Astrocyte of the spinal cord (primary cell): Measurements from ENCODE around the gene SLC25A31.
A peak's percentile ranks its signal among the peaks of the same experiment; 100 is the strongest.

Experiments used
- DNase-seq: peaks from one replicate; pipeline ENCODE4 v3.0.0; 2011; ENCODE audit warnings: low read depth, low spot score
- H3K4me3 ChIP-seq: 2 replicates; pipeline ENCODE4 v1.5.1; 2011; ENCODE audit warnings: low read depth, mild to moderate bottlenecking, low read length, moderate library complexity
- CTCF ChIP-seq: IDR thresholded peaks from 2 replicates; pipeline ENCODE4 v1.5.1; 2012; ENCODE audit warnings: low read depth, mild to moderate bottlenecking, low read length, inconsistent platforms
- in situ Hi-C: cut with HindIII; loops from 2 replicates; pipeline ENCODE4 v1.10.0; 2017; ENCODE audit warnings: low sequenced_read_pairs

Gene SLC25A31

DNA sequence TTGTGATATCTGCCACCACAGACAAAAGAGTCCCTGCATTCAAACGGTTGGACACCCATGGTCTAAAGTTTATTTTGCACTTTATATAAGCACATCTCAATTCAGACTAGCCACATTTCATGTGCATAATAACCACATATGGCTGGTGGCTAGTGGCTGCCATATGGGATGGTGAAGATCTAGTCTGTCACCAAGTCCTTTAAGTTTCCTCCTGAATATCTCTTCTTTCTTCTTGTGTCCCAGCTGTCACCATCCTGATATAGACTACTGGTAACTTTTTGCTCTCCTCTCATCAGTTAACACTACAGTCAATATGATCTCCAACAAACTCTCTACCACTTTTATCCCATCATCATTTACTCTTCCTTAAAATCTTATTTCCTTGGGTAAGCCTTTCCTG, 61.2 kb downstream of the SLC25A31 start:
- no peak overlapping the region for H3K4me3 ChIP-seq
- DNase-seq, result no peak
- in situ Hi-C loops, result no loop called here
- no peak for TF ChIP-seq CTCF

DNA sequence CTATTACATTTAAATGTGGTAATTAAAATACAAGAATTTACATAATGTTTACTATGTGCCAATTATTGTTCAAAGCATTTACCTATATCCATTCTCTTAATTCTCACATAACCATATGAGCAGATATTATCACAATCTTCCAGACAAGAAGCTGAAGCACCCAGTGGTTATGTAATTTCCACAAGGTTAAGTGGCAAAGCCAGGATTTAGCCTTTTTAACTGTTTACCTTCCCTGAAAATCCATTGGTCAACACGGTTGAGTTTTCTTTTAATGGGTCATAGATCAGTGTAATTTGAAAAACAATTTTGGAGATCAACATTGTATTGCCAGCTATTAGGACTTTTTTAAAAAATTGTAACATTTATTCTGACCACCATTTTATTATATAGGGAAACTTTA, 63.3 kb downstream of the SLC25A31 start:
- no peak overlapping the region for H3K4me3 ChIP-seq
- DNase-seq, result no peak
- TF ChIP-seq CTCF, result no peak
- in situ Hi-C loops, result no loop called here

DNA sequence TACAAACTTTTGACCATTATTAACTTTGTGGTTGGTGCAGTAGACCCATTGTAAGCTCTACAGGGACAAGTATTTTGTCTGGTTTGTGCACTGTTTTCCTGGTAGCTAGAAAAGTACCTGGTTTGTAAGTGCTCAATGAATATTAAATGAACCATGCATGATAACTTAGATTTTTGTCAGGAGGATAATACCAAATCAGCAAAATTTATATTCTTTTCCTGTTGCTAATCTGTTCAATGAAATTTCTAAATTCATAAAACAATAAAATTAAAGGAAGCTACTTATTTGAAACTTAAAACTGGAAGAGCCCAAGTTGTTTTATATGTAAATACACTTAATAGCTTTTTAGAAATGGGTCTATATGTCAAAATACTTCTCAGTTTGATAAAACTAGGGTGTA, 69.5 kb downstream of the SLC25A31 start:
- no peak for TF ChIP-seq CTCF
- DNase-seq, result no peak
- in situ Hi-C loops, result no loop called here
- H3K4me3 ChIP-seq, result no peak overlapping the region

DNA sequence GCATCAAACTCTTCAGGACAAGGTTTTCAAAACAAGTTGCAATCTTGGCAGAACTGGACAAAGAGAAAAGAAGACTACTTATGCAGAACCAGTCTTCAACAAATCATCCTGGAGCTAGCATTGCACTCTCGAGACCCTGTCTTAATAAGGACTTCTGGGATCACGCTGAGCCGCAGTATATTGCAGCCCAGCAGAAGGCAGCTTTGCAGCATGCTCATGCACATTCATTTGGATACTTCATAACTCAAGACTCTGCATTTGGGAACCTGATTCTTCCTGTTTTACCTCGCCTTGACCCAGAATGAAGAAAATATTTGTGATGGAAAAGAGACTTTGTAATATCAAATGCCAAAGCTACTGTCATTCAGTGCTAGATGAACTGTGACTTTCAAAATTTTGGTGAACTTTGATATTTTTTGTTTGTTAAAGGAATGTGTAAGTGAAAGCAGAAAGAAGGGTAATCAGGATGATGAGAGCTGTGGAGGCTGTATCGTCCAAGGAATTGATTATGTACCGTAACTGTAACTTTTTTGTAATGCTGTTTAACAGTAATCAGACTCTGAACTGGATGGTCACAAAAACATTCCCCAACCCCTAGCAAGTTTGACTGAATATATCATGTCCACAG, 79.1 kb downstream of the SLC25A31 start:
- in situ Hi-C loops, result no loop called here
- peak; percentile 17 for DNase-seq
- peak; percentile 26 for TF ChIP-seq CTCF
- no peak overlapping the region for H3K4me3 ChIP-seq

GRCh38 chr4:127810551-127810950, 80.4 kb downstream of the SLC25A31 start:
- in situ Hi-C loops, result no loop called here
- no peak for DNase-seq
- TF ChIP-seq CTCF, result no peak

GRCh38 chr4:127822430-127822829, 92.2 kb downstream of the SLC25A31 start:
- no peak for TF ChIP-seq CTCF
- in situ Hi-C loops, result no loop called here
- no peak overlapping the region for H3K4me3 ChIP-seq
- DNase-seq, result no peak

More at GRCh38 chr4:127810551-127810950, 80.4 kb downstream of the SLC25A31 start:
- H3K4me3 ChIP-seq, result no peak overlapping the region
